ENCODE measurements around the gene NEURL2. TPM values are rescaled to one million over a fixed set of nuclear protein-coding genes. Genes with fewer than 3 reads are reported as not detected.
A peak's percentile ranks its signal among the peaks of the same experiment; 100 is the strongest.

NEURL2 gene
- total and polyA plus RNA-seq, 8 donors: 1.6 to 5.3 (median 2.9) TPM

GRCh38 chr20:45911486-45912343, 20.7 kb upstream of the NEURL2 start, which contains the start of gene PLTP:
Gene PLTP, minus strand, starts transcription at chr20:45912155. Its CDS starts 703 bp downstream, at chr20:45911452.
- peaks cover 0 to 3% (median 0%) of the 10 kb centered on the region in 3 donors for H3K4me1 ChIP-seq
- H3K9me3 ChIP-seq: no peaks in the 10 kb centered on the region
- H3K36me3 ChIP-seq: no peaks in the 10 kb centered on the region
- no peaks in the 10 kb centered on the region for H3K27me3 ChIP-seq
- no peak for FAIRE-seq
- peak; percentile 55 to 62 (median 56) for ATAC-seq
- intact Hi-C loops (cut with DNase I): no loop called here
- H3K27ac ChIP-seq: peak within 1 kb of the TSS; percentile 52 to 82 (median 74)
- WGBS, 2 donors: 1 to 2% methylated on average over 42 to 58 of the region's 58 CpGs
- peak; percentile 70 to 84 (median 77) for DNase-seq
- H3K4me3 ChIP-seq: peak within 1 kb of the TSS; percentile 29 to 56 (median 46)
- no peak for TF ChIP-seq CTCF (IDR thresholded peaks at IDR 0.05)

- DNase-seq (peak; percentile 95 to 98 (median 96)), ATAC-seq (peak; percentile 85 to 93 (median 90)), FAIRE-seq (peak; percentile 70)
- Histone ChIP-seq H3K4me3 (peak overlapping the region; percentile 29 to 56 (median 46)), H3K27me3 (no peaks in the 10 kb centered on the region), H3K36me3 (peaks cover 0 to 2% (median 0%) of the 10 kb centered on the region in 3 donors), H3K27ac (peak overlapping the region; percentile 52 to 82 (median 74)), H3K9me3 (no peaks in the 10 kb centered on the region), H3K4me1 (peaks cover 0 to 3% (median 0%) of the 10 kb centered on the region in 3 donors)
- intact Hi-C loops (cut with DNase I): no loop called here
- WGBS, 2 donors: 8 to 9% methylated on average over 43 of the region's 43 CpGs
- no peak for TF ChIP-seq CTCF (IDR thresholded peaks at IDR 0.05)
Measured at GRCh38 chr20:45910670-45911485, 19.9 kb upstream of the NEURL2 start.

GRCh38 chr20:45909817-45910669, 19.0 kb upstream of the NEURL2 start:
- intact Hi-C loops (cut with DNase I): no loop called here
- H3K4me1 ChIP-seq: peaks cover 0 to 3% (median 0%) of the 10 kb centered on the region in 3 donors
- no peak overlapping the region for H3K27ac ChIP-seq
- no peaks in the 10 kb centered on the region for H3K9me3 ChIP-seq
- H3K27me3 ChIP-seq: no peaks in the 10 kb centered on the region
- DNase-seq (peak in 1 of 6 donors; percentile 19), FAIRE-seq (no peak), ATAC-seq (no peak)
- H3K36me3 ChIP-seq: peaks cover 0 to 7% (median 0%) of the 10 kb centered on the region in 3 donors
- no peak overlapping the region for H3K4me3 ChIP-seq
- WGBS, 2 donors: 78 to 81% methylated on average over 22 of the region's 22 CpGs
- TF ChIP-seq CTCF (IDR thresholded peaks at IDR 0.05): no peak

- H3K4me3 ChIP-seq: no peak overlapping the region
- 83 to 84% methylated on average over 12 of the region's 12 CpGs for WGBS, 2 donors
- H3K27me3 ChIP-seq: no peaks in the 10 kb centered on the region
- H3K27ac ChIP-seq: no peak overlapping the region
- TF ChIP-seq CTCF (IDR thresholded peaks at IDR 0.05): no peak
- no peaks in the 10 kb centered on the region for H3K9me3 ChIP-seq
- ATAC-seq (no peak), DNase-seq (no peak), FAIRE-seq (no peak)
- H3K36me3 ChIP-seq: peaks cover 0 to 14% (median 0%) of the 10 kb centered on the region in 3 donors
- intact Hi-C loops (cut with DNase I): no loop called here
- H3K4me1 ChIP-seq: peaks cover 0 to 3% (median 0%) of the 10 kb centered on the region in 3 donors
Measured at GRCh38 chr20:45909336-45909808, 18.4 kb upstream of the NEURL2 start.

Data from pancreas (tissue), 10 donors.